ENCODE results near the gene ZG16.
"Not testable (repeated sequence)": the region's sequence is repeated elsewhere in the genome, so short reads cannot be mapped to it uniquely, and the experiment has no call there.

Gene ZG16

GRCh38 chr16:29767062-29767461 is 11.0 kb upstream of the ZG16 start:
- no peak for DNase-seq (ENCODE audit: low read depth)
- TF ChIP-seq CTCF (conservative IDR thresholded peaks at IDR 0.05; ENCODE audit: low read depth, low read length): no peak
- no peak overlapping the region for H3K4me3 ChIP-seq (ENCODE audit: low read length)

GRCh38 chr16:29769507-29769906 is 8.5 kb upstream of the ZG16 start:
- no peak for DNase-seq (ENCODE audit: low read depth)
- no peak for TF ChIP-seq CTCF (conservative IDR thresholded peaks at IDR 0.05; ENCODE audit: low read depth, low read length)
- H3K4me3 ChIP-seq (ENCODE audit: low read length): no peak overlapping the region

GRCh38 chr16:29770250-29770929 is 7.7 kb upstream of the ZG16 start:
- DNase-seq (ENCODE audit: low read depth): no peak
- no peak for TF ChIP-seq CTCF (conservative IDR thresholded peaks at IDR 0.05; ENCODE audit: low read depth, low read length)
- H3K4me3 ChIP-seq (ENCODE audit: low read length): no peak overlapping the region

- not testable (repeated sequence) for H3K4me3 ChIP-seq (ENCODE audit: low read length); DNase-seq (ENCODE audit: low read depth)
Observed at GRCh38 chr16:29772330-29772729, 5.7 kb upstream of the ZG16 start.

GRCh38 chr16:29774730-29775129 is 3.3 kb upstream of the ZG16 start:
- TF ChIP-seq CTCF (conservative IDR thresholded peaks at IDR 0.05; ENCODE audit: low read depth, low read length): no peak
- no peak overlapping the region for H3K4me3 ChIP-seq (ENCODE audit: low read length)
- DNase-seq (ENCODE audit: low read depth): no peak

GRCh38 chr16:29775742-29776408 is 2.2 kb upstream of the ZG16 start:
- no peak for TF ChIP-seq CTCF (conservative IDR thresholded peaks at IDR 0.05; ENCODE audit: low read depth, low read length)
- no peak overlapping the region for H3K4me3 ChIP-seq (ENCODE audit: low read length)
- no peak for DNase-seq (ENCODE audit: low read depth)

- no peak for TF ChIP-seq CTCF (conservative IDR thresholded peaks at IDR 0.05; ENCODE audit: low read depth, low read length)
- no peak for DNase-seq (ENCODE audit: low read depth)
- H3K4me3 ChIP-seq (ENCODE audit: low read length): no peak overlapping the region
Observed at GRCh38 chr16:29779474-29779873, 1.4 kb downstream of the ZG16 start.

GRCh38 chr16:29783094-29783953 is 5.3 kb downstream of the ZG16 start:
- not testable (repeated sequence) for DNase-seq (ENCODE audit: low read depth); H3K4me3 ChIP-seq (ENCODE audit: low read length)

Data from retinal pigment epithelial cell (primary cell).